Measurements from ENCODE around the gene PHF13. TPM values are rescaled to one million over a fixed set of nuclear protein-coding genes. Genes with fewer than 3 reads are reported as not detected.
A peak's percentile ranks its signal among the peaks of the same experiment; 100 is the strongest.

PHF13 gene
- total RNA-seq, 1 experiment from 2014 or later = 5.7 TPM

GRCh38 chr1:6627841-6628545, 14.5 kb downstream of the PHF13 start:
- Histone ChIP-seq H3K79me2 (ENCODE audit: low read length) (peaks cover 28% of the 10 kb centered on the region), H3K9me2 (replicated peaks; ENCODE audit: insufficient read depth, low read length) (no peaks in the 10 kb centered on the region), H3K4me1 (ENCODE audit: low read length) (peaks cover 23% of the 10 kb centered on the region), H3K27ac (ENCODE audit: low read length) (no peak overlapping the region), H2AFZ (ENCODE audit: low read length) (no peak overlapping the region), H3K4me2 (ENCODE audit: low read depth, low read length, poor library complexity, severe bottlenecking) (no peak overlapping the region), H3K9me3 (ENCODE audit: low read length) (no peaks in the 10 kb centered on the region), H3K36me3 (ENCODE audit: insufficient read depth, low read length) (0 out of 2 replicates have a peak, but pooled peaks cover 3% of the 10 kb centered on the region), H3K27me3 (ENCODE audit: low read length) (no peaks in the 10 kb centered on the region), H4K20me1 (ENCODE audit: insufficient read depth, low read depth, low read length) (no peaks in the 10 kb centered on the region), H3K4me3 (ENCODE audit: low read length) (no peak overlapping the region), H3K9ac (ENCODE audit: low read length) (no peak overlapping the region)
- no peak for DNase-seq

DNA sequence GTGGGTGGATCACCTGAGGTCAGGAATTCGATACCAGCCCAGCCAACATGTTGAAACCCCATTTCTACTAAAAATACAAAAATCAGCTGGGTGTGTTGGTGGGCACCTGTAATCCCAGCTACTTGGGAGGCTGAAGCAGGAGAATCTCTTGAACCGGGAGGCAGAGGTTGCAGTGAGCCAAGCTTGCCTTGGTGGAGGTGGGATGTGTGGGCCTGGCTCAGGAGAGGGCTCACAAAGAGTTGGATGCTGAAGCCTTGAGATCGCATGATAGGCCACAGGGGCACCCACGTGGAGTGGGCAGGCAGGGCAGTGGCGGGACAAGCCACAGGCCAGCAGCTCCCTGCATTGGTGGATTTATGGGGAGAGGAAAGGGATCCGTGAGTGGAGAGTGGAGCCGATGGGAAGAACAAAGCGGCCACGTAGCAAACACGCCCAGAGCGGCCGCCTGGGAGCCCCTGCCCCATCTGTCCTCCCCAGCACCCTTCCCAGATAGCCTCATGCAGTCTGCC, 15.5 kb downstream of the PHF13 start:
- no peak overlapping the region for H2AFZ ChIP-seq (ENCODE audit: low read length)
- no peak overlapping the region for H3K4me2 ChIP-seq (ENCODE audit: low read depth, low read length, poor library complexity, severe bottlenecking)
- H3K27me3 ChIP-seq (ENCODE audit: low read length) = no peaks in the 10 kb centered on the region
- peaks cover 12% of the 10 kb centered on the region for H3K4me1 ChIP-seq (ENCODE audit: low read length)
- no peaks in the 10 kb centered on the region for H4K20me1 ChIP-seq (ENCODE audit: insufficient read depth, low read depth, low read length)
- H3K79me2 ChIP-seq (ENCODE audit: low read length) = peaks cover 28% of the 10 kb centered on the region
- H3K9me3 ChIP-seq (ENCODE audit: low read length) = no peaks in the 10 kb centered on the region
- H3K4me3 ChIP-seq (ENCODE audit: low read length) = no peak overlapping the region
- H3K36me3 ChIP-seq (ENCODE audit: insufficient read depth, low read length) = 0 out of 2 replicates have a peak, but pooled peaks cover 4% of the 10 kb centered on the region
- DNase-seq = no peak
- no peaks in the 10 kb centered on the region for H3K9me2 ChIP-seq (replicated peaks; ENCODE audit: insufficient read depth, low read length)
- no peak overlapping the region for H3K9ac ChIP-seq (ENCODE audit: low read length)
- H3K27ac ChIP-seq (ENCODE audit: low read length) = no peak overlapping the region

DNA sequence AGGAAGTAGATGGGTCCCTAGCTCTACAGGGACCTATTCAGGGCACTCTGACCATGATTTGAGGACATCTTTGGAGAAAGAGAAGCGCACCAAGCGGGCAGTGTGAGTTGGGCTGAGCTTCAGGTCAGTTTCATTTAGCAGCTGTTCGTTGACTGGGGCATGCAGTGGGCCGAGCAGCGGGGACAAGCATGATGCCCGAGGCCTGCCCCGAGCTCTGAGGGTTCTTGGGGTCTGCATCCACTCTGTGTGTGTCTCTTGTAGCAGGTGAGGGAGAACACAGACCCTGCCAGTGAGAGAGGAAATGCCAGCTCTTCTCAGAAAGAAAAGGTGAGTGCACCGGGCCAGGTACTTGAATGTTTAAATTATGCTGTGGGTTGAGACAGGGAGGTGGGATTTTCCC, 16.5 kb downstream of the PHF13 start:
- H3K4me2 ChIP-seq (ENCODE audit: low read depth, low read length, poor library complexity, severe bottlenecking) = no peak overlapping the region
- H3K27ac ChIP-seq (ENCODE audit: low read length) = no peak overlapping the region
- no peaks in the 10 kb centered on the region for H3K9me2 ChIP-seq (replicated peaks; ENCODE audit: insufficient read depth, low read length)
- no peaks in the 10 kb centered on the region for H4K20me1 ChIP-seq (ENCODE audit: insufficient read depth, low read depth, low read length)
- no peaks in the 10 kb centered on the region for H3K27me3 ChIP-seq (ENCODE audit: low read length)
- no peaks in the 10 kb centered on the region for H3K9me3 ChIP-seq (ENCODE audit: low read length)
- H3K4me1 ChIP-seq (ENCODE audit: low read length) = peaks cover 7% of the 10 kb centered on the region
- DNase-seq = no peak
- H2AFZ ChIP-seq (ENCODE audit: low read length) = no peak overlapping the region
- H3K9ac ChIP-seq (ENCODE audit: low read length) = no peak overlapping the region
- 0 out of 2 replicates have a peak, but pooled peaks cover 4% of the 10 kb centered on the region for H3K36me3 ChIP-seq (ENCODE audit: insufficient read depth, low read length)
- H3K4me3 ChIP-seq (ENCODE audit: low read length) = no peak overlapping the region
- peaks cover 28% of the 10 kb centered on the region for H3K79me2 ChIP-seq (ENCODE audit: low read length)

- Histone ChIP-seq H3K36me3 (ENCODE audit: insufficient read depth, low read length) (0 out of 2 replicates have a peak, but pooled peaks cover 4% of the 10 kb centered on the region), H3K27ac (ENCODE audit: low read length) (no peak overlapping the region), H3K9me3 (ENCODE audit: low read length) (no peaks in the 10 kb centered on the region), H3K9ac (ENCODE audit: low read length) (no peak overlapping the region), H3K4me1 (ENCODE audit: low read length) (peaks cover 8% of the 10 kb centered on the region), H3K79me2 (ENCODE audit: low read length) (peaks cover 20% of the 10 kb centered on the region), H4K20me1 (ENCODE audit: insufficient read depth, low read depth, low read length) (no peaks in the 10 kb centered on the region), H3K4me3 (ENCODE audit: low read length) (no peak overlapping the region), H3K4me2 (ENCODE audit: low read depth, low read length, poor library complexity, severe bottlenecking) (no peak overlapping the region), H2AFZ (ENCODE audit: low read length) (no peak overlapping the region), H3K27me3 (ENCODE audit: low read length) (no peaks in the 10 kb centered on the region), H3K9me2 (replicated peaks; ENCODE audit: insufficient read depth, low read length) (no peaks in the 10 kb centered on the region)
- DNase-seq = no peak
Measured at GRCh38 chr1:6631058-6631457, 17.5 kb downstream of the PHF13 start.

DNA sequence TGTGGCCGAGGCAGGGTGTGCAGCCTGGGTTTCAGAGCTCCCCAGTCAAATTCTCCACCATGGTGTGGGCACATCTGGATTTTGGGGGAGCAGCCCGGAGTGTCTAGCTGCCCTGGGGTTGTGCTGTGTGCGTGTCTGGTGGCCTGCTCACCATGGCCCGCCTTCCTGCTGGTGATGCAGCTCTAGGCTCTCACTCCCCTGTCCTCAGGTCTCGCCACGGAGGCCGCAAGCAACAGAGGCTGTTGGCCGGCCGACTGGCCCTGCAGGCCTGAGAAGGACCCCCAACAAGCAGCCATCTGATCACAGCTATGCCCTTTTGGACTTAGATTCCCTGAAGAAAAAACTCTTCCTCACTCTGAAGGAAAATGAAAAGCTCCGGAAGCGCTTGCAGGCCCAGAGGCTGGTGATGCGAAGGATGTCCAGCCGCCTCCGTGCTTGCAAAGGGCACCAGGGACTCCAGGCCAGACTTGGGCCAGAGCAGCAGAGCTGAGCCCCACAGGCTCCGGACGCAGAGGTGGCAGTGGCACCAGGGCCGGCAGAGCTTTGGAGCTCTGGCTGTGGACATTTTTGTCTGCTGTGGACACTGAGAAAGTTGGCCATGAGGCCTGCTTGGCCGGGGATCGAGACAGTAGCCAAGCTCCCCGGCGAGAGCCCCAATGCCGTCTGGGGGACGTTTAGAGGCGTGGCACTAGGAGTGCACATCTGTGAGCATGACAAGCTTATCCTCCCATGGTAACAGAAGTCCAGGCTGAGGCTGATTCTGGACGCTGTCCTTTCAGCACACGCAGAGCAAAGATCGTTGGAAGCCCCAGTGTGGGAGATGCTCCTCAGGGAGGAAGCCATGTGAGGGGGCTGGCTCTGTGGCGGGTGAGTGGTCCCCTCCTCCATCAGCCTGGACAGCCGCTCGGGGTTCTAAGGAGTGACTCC, 19.3 kb downstream of the PHF13 start:
- no peak overlapping the region for H3K9ac ChIP-seq (ENCODE audit: low read length)
- peaks cover 2% of the 10 kb centered on the region; the same call in 1 of the 2 replicates for H3K79me2 ChIP-seq (ENCODE audit: low read length)
- no peaks in the 10 kb centered on the region for H3K9me2 ChIP-seq (replicated peaks; ENCODE audit: insufficient read depth, low read length)
- no peak overlapping the region for H3K4me2 ChIP-seq (ENCODE audit: low read depth, low read length, poor library complexity, severe bottlenecking)
- no peaks in the 10 kb centered on the region for H4K20me1 ChIP-seq (ENCODE audit: insufficient read depth, low read depth, low read length)
- DNase-seq = no peak
- H3K27ac ChIP-seq (ENCODE audit: low read length) = no peak overlapping the region
- H3K4me3 ChIP-seq (ENCODE audit: low read length) = no peak overlapping the region
- no peaks in the 10 kb centered on the region for H3K27me3 ChIP-seq (ENCODE audit: low read length)
- H3K4me1 ChIP-seq (ENCODE audit: low read length) = peaks cover 12% of the 10 kb centered on the region
- no peaks in the 10 kb centered on the region for H3K9me3 ChIP-seq (ENCODE audit: low read length)
- peaks cover 14% of the 10 kb centered on the region; the same call in 1 of the 2 replicates for H3K36me3 ChIP-seq (ENCODE audit: insufficient read depth, low read length)
- no peak overlapping the region for H2AFZ ChIP-seq (ENCODE audit: low read length)

DNA sequence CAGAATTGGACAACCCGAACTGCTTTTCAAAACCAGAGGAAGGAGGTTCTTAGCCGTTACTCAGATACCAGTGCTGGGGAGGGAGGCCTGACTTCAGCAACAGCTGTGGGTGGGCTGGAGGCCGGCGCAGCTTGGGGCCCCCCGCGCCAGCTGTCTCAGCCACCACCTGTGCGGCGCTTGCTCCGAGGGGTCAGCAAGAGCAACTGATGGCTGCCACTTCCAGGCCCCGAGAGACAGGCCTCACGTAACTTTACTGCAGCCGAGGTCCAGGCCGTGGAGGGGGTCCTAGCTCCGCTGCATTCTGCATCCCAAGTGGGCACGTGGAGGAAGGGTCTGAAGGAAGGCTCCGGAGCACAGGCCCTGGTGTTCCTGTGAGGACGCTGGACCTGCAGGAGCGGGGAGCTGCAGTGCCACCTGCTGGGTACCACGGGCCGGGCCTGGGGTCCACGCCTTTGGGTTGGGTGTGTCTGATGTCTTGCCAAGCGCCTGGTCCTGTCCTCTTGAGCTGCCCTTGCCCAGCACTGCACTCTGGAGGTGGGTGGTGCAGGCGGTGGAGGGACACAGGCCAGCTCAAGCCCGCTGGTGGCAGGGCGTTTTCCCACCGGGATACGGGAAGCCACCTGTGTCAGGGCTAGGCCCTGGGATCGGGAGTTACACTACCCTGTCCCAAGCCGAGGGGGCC, 21.0 kb downstream of the PHF13 start:
- Histone ChIP-seq H3K4me2 (ENCODE audit: low read depth, low read length, poor library complexity, severe bottlenecking) (no peak overlapping the region), H3K4me3 (ENCODE audit: low read length) (no peak overlapping the region), H3K36me3 (ENCODE audit: insufficient read depth, low read length) (peaks cover 21% of the 10 kb centered on the region; the same call in 1 of the 2 replicates), H3K4me1 (ENCODE audit: low read length) (peaks cover 12% of the 10 kb centered on the region), H3K27ac (ENCODE audit: low read length) (no peak overlapping the region), H3K9me3 (ENCODE audit: low read length) (no peaks in the 10 kb centered on the region), H3K27me3 (ENCODE audit: low read length) (no peaks in the 10 kb centered on the region), H3K79me2 (ENCODE audit: low read length) (no peaks in the 10 kb centered on the region), H3K9me2 (replicated peaks; ENCODE audit: insufficient read depth, low read length) (no peaks in the 10 kb centered on the region), H4K20me1 (ENCODE audit: insufficient read depth, low read depth, low read length) (no peaks in the 10 kb centered on the region), H2AFZ (ENCODE audit: low read length) (no peak overlapping the region), H3K9ac (ENCODE audit: low read length) (no peak overlapping the region)
- peak; percentile 71 for DNase-seq

GRCh38 chr1:6635161-6635909, 21.8 kb downstream of the PHF13 start:
- Histone ChIP-seq H3K9ac (ENCODE audit: low read length) (no peak overlapping the region), H3K9me3 (ENCODE audit: low read length) (no peaks in the 10 kb centered on the region), H3K9me2 (replicated peaks; ENCODE audit: insufficient read depth, low read length) (no peaks in the 10 kb centered on the region), H4K20me1 (ENCODE audit: insufficient read depth, low read depth, low read length) (no peaks in the 10 kb centered on the region), H3K4me1 (ENCODE audit: low read length) (peaks cover 12% of the 10 kb centered on the region), H2AFZ (ENCODE audit: low read length) (no peak overlapping the region), H3K4me2 (ENCODE audit: low read depth, low read length, poor library complexity, severe bottlenecking) (no peak overlapping the region), H3K27ac (ENCODE audit: low read length) (no peak overlapping the region), H3K36me3 (ENCODE audit: insufficient read depth, low read length) (peaks cover 24% of the 10 kb centered on the region; the same call in 1 of the 2 replicates), H3K27me3 (ENCODE audit: low read length) (no peaks in the 10 kb centered on the region), H3K4me3 (ENCODE audit: low read length) (no peak overlapping the region), H3K79me2 (ENCODE audit: low read length) (no peaks in the 10 kb centered on the region)
- no peak for DNase-seq

Data from Karpas-422 (cell line).